Neural cell (in vitro differentiated cells): ENCODE measurements around the gene TICRR.

Source experiments
- SMC3 ChIP-seq: fragments of 450-650 bp; conservative IDR thresholded peaks from 2 replicates; pipeline ENCODE4 v1.6.1; 2014; ENCODE audit warnings: antibody characterized with exemption, mild to moderate bottlenecking, moderate library complexity; ENCODE audit not compliant: poor library complexity
- TF ChIP-seq, protein P1 (sequence below): fragments of 450-650 bp; IDR thresholded peaks from 2 replicates; pipeline ENCODE4 v1.5.1; 2014; ENCODE audit warnings: antibody characterized with exemption, mild to moderate bottlenecking, moderate library complexity; ENCODE audit not compliant: poor library complexity, severe bottlenecking

DNA sequence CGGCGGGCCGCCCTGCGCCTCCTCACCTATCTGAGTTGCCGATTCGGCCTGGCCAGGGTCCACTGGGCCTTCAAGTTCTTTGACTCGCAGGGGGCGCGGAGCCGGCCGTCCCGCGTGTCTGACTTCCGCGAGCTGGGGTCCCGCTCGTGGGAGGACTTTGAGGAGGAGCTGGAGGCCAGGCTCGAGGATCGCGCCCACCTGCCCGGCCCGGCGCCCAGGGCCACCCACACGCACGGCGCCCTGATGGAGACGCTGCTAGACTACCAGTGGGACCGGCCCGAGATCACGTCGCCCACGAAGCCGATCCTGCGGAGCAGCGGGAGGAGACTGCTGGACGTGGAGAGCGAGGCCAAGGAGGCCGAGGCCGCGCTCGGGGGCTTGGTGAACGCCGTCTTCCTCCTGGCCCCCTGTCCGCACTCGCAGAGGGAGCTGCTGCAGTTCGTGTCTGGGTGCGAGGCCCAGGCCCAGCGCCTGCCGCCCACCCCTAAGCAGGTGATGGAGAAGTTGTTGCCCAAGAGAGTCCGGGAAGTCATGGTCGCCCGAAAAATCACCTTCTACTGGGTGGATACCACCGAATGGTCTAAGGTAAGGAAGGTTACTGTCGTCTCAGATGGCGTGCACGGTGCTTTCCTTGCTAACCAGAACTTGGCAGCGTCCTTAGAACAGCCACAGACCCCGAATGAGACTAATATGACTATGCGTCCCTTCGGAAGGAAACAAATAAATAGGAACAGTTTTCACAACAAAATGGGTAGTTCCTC lies 567 bp downstream of the TICRR start:
- no peak for TF ChIP-seq SMC3
- TF ChIP-seq, protein P1, sequence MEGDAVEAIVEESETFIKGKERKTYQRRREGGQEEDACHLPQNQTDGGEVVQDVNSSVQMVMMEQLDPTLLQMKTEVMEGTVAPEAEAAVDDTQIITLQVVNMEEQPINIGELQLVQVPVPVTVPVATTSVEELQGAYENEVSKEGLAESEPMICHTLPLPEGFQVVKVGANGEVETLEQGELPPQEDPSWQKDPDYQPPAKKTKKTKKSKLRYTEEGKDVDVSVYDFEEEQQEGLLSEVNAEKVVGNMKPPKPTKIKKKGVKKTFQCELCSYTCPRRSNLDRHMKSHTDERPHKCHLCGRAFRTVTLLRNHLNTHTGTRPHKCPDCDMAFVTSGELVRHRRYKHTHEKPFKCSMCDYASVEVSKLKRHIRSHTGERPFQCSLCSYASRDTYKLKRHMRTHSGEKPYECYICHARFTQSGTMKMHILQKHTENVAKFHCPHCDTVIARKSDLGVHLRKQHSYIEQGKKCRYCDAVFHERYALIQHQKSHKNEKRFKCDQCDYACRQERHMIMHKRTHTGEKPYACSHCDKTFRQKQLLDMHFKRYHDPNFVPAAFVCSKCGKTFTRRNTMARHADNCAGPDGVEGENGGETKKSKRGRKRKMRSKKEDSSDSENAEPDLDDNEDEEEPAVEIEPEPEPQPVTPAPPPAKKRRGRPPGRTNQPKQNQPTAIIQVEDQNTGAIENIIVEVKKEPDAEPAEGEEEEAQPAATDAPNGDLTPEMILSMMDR, result no peak
